Activated T-cell treated with anti-CD3 and anti-CD28 coated beads for 48 hours (primary cell): ENCODE data around the gene CNTNAP2.

ENCODE experiments used
- DNase-seq: peaks from one replicate; pipeline ENCODE4 v3.0.0-alpha.2; 2020; ENCODE audit warnings: low read depth

The CNTNAP2 gene

GRCh38 chr7:148211740-148212151 is 2095.1 kb downstream of the CNTNAP2 start:
- no peak for DNase-seq

DNA sequence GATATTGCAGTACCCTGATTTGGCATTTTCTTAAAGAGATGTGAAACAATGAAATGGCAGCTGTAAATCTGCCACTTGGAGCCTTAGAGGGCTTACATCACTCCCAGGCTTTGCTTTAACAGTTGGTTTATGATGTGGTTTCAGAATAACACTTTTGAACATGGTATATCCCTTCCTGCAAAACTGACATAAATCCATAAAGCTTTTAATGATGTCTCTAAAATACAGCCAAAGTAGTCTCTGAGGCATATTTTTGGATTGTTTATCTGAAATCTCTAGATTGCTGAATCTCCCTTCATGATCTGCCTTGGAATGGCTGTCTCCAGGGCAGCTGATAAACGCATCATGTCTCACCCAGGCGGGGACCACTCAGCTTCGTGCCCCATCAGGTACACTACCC is 2096.1 kb downstream of the CNTNAP2 start:
- DNase-seq: no peak

DNA sequence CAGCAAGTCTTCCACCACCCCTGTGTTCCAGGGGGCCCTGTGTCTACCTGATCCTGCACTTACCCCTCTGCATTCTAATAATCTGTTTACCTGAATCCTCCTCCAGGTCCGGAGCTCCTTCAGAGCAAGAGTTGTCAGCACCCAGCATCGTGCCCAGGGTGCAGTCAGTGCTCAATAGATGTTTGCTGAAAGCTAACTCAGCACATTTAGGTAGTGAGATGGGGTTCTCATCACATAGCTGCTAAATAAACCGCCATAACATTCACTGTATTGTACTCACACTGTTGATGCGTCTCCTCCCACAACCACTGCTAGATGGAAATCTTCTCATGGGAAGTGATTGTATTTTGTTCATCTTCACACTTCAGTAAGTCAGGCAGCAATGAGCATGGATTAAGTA is 2097.5 kb downstream of the CNTNAP2 start:
- no peak for DNase-seq

GRCh38 chr7:148218603-148219002 is 2102.0 kb downstream of the CNTNAP2 start:
- DNase-seq: no peak

DNA sequence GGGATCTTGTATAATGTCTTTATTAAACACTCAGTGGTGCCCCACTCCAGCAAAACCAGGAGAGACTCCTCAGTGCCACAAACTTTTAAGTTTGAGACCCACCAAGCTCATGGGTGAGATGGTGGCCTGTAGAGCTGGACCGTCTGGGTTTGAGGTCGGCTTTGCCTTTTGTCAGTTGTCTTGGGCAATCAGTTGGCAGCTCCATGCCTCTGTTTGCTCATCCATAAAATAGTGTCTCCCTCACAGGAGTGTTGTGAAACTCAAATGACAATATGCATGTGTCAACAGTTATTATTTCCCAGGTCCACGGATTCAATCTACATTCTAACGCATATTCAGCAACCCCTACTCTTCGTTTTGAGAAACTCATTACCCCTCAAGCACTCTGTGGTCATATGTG is 2106.1 kb downstream of the CNTNAP2 start:
- no peak for DNase-seq

DNA sequence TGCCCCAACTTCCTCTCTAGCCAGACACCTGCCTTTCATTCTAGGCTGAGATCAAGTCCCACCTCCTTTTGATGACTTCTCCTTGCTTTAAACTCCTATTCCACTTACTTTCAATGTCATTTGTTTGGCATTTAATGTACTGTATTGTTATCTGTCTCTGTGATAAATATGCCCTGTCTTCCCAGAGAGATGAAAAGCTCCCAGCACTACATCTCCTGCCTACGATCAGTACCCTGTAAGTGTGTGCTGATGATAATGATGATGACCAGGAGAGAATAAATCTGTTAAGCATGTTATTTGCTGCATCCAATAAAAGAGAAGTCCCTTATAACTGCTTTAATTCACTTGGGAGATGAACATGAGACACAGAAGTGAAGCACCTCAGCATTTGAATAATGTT is 2106.6 kb downstream of the CNTNAP2 start:
- no peak for DNase-seq

DNA sequence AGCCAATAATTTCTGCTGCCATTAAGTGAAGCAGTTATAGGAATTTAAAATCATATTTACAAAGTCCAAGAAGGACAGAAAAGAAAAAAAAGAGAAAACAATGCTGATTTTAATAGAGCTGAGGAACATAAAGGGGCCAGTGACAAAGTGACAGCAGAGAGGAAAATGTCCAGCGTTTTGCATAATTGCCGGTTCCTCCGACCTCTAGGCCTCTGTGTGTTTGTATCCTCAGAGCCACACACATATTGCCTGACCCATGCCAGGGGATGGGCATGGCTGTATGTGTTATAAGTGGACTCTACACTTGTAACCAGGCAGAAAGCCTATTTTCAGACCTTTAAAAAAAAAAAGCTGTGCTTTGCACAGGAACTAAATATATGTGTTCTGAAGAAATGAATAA is 2107.1 kb downstream of the CNTNAP2 start:
- DNase-seq: no peak

DNA sequence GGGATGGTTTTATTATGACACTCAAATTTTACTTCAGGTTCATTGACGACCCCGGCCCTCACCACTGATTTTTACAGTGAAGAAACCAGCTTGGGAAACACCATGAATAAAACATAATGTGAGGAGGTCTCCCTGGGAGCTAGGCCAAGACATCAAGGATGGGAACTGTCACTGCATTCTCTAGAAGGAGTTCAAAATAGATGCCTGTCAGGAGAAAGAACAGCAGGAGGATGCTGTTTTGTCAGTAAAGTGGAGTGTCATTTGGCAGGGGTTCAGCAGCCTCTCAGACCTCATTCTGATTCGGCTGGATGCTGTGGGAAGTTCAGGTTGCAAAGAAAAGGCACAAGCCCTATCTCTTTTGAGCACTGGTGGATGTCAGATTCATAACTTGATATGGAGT is 2113.7 kb downstream of the CNTNAP2 start:
- DNase-seq: no peak

- no peak for DNase-seq
Observed at GRCh38 chr7:148230883-148231282, 2114.3 kb downstream of the CNTNAP2 start.

GRCh38 chr7:148232784-148233183 is 2116.2 kb downstream of the CNTNAP2 start:
- DNase-seq: no peak

GRCh38 chr7:148234715-148235114 is 2118.1 kb downstream of the CNTNAP2 start:
- no peak for DNase-seq

DNA sequence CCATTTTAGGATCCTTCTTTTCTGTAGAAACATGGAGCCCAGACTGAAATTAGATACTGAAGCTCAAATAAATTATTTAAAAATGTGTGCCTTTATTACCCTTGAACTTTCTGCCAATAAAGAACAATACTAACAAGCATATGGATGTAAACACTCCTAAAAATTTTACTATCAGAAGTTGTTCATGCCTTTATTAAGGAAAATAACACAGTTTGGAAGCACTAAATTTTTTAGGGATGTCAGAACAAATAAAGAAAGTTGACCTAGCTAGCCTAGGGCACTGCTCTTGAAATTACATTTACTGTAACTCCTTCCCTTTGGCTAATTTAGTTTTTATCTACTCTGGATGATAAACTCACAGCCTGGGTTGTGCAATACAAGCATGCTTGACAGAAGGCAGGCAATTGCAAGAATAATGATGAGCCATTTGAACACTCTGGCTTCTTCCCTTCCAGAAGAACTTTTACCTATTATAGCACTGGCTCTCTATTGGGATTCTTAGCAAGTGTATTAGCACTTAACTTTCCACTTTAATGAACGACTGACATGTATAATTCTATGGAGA is 2122.2 kb downstream of the CNTNAP2 start:
- DNase-seq: no peak

GRCh38 chr7:148241700-148242293 is 2125.2 kb downstream of the CNTNAP2 start:
- no peak for DNase-seq

GRCh38 chr7:148242294-148242821 is 2125.8 kb downstream of the CNTNAP2 start:
- no peak for DNase-seq

DNA sequence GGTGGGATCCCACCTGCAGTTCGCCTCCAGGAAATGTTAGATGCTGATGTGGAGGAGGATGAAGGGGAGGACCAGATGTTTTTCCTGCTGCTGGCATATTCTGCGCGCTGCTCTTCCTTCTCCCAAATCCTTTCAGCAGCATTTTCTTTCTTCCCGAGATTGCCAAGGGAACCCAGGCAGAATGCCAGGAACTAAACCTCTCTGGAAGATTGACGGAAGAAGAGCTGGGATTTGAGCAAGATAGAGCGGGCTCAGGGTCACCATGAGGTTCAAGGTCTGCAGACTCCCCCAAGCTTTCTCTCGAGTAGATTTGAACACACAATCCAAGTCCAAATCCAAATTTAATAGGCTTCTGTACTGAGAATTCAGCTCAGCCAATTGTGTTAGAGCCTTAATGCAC is 2128.8 kb downstream of the CNTNAP2 start:
- DNase-seq: no peak

DNA sequence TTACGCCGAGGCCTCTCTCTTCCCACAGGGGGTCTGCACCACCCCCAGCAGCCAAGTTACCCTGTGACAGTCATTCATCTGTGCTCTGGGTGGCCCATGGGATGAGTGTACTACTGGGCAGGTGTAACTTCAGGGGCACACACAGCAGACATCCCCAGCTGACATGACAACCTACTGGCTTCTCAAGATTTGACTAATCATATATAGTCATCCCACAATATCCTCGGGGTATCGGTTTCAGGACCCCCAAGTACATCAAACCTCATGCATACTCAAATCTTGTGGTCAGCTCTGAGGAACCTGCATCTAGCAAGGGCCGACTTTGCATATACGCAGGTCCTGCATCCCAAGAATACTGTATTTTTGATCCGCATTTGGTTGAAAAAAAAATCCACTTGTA is 2137.0 kb downstream of the CNTNAP2 start:
- no peak for DNase-seq

DNA sequence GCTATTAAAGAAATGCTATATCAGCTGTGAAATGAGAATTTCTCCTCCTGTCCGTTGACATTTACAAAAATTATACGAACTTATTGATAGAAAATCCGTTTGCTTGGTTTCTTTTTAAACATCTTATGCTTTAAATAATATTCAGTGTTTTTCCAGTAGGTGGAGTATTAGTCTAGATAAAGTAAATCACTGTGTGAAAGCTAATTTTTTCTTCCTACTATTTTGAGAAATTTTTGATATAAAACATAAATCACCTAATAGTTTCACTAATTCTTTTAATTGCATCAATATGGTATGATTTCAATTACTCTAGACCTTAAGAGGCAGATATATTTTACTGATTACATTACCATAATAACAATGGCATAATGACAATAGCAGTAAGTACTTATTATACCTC is 2138.7 kb downstream of the CNTNAP2 start:
- no peak for DNase-seq

DNA sequence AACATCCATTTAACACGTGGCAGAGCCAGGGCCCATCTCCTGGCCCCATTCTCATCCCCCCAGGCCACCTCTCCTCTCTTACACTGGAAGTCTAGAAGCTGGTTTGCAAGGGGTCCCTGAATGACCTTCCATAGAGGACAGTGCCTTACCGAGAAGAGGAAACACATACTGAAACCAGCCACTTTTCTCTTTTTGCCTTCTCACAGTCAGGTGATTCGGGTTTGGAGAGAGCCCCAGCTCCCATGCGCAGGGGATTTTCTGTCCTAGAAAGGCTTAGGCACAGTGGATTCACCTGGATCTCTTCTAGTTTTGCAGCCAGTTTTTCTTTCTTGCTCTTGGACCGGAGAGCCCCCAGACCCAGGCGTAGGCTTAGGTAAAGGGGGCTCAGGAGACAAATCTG is 2139.8 kb downstream of the CNTNAP2 start:
- no peak for DNase-seq

- DNase-seq: no peak
Observed at GRCh38 chr7:148260599-148260998, 2144.0 kb downstream of the CNTNAP2 start.

DNA sequence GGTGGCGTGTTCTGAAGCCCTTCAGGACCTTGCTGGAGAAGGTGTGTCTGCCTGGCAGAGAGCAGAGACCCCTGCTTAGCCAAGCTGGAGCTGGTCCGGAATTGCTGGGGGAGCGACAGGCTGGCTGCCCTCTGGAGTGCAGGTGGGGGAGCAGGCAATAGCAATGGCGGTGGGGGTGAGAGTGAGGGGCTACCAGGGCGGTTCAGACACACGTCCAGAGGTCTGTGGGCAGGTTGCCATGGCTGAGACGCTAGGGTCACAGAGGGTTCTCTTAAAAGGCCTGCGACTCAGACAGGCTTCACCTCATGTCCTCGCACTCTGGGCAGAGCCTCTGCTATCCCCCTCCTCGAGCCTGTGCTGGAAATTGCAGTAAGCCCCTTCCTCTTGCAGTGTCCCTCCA is 2144.9 kb downstream of the CNTNAP2 start:
- DNase-seq: no peak

DNA sequence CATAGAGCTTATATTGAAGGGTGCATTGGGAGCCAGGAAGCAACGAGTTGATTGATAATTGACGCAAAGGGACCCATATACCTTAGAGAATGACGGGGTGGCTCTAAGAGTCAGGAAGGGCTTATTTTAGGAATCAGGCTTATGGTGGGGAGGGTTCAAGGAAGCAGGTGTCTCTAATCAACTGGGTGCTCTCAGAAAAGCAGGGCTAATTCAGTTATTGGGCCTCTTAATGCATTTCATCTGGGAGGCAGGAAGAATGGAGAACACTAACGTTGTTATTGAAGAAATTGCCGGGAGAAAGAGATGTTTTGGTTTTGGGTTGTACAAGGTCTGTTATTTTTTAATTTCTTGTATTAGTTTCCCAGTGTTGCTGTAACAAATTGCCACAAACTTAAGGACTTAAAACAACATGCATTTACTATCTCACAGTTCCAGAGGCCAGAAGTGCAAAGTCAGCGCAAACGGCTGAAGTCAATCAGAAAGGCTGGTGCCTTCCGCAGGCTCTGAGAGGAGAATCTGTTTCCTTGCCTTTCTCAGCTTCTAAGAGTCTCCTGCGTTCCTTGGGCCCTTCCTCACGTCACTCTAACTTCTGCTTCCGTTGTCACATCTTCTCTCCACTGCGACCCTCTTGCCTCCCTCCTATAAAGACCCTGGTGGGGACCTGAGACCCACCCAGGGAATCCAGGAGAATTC is 2145.5 kb downstream of the CNTNAP2 start:
- no peak for DNase-seq

GRCh38 chr7:148262721-148263229 is 2146.2 kb downstream of the CNTNAP2 start:
- DNase-seq: peak; percentile 54

DNA sequence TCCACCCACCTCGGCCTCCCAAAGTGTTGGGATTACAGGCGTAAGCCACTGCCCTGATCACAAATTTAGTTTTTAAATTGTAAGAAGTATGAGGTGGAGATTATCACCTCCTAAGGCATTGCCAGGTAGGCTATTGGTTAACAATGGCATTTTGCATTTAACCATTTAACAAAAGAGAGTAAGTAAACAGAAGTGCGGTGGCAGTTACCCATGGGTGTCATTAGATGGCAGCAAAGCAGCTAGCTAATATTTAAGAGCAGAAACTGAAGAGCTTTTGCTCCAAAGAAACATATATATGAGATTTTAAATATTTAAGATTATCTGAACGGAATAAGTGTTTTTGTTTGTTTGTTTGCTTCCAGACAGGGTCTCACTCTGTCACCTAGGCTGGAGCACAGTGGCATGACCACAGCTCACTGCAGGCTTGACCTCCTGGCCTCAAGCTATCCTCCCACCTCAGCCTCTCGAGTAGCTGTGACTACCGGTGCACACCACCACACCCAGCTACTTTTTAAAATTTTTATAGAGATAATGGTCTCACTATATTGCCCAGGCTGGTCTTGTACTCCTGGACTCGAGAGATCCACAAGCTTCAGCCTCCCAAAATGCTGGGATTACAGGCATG is 2148.4 kb downstream of the CNTNAP2 start:
- no peak for DNase-seq
